ENCODE measurements around the gene TMEM176A.
"Not testable (repeated sequence)": the region's sequence is repeated elsewhere in the genome, so short reads cannot be mapped to it uniquely, and the experiment has no call there.

TMEM176A gene

GRCh38 chr7:150788474-150789269 is 11.9 kb upstream of the TMEM176A start:
- DNase-seq (ENCODE audit: low read depth): no peak

GRCh38 chr7:150790416-150791075 is 10.0 kb upstream of the TMEM176A start:
- DNase-seq (ENCODE audit: low read depth): no peak

- no peak for DNase-seq (ENCODE audit: low read depth)
These were observed 9.3 kb upstream of the TMEM176A start for GRCh38 chr7:150791304-150791703.

- no peak for DNase-seq (ENCODE audit: low read depth)
These were observed 8.7 kb upstream of the TMEM176A start for GRCh38 chr7:150791746-150792452.

GRCh38 chr7:150793569-150794238 is 6.9 kb upstream of the TMEM176A start:
- DNase-seq (ENCODE audit: low read depth): no peak

GRCh38 chr7:150797661-150798060 is 2.9 kb upstream of the TMEM176A start:
- no peak for DNase-seq (ENCODE audit: low read depth)

- DNase-seq (ENCODE audit: low read depth): no peak
These were observed 1.4 kb upstream of the TMEM176A start for GRCh38 chr7:150799156-150799555.

- no peak for DNase-seq (ENCODE audit: low read depth)
These were observed 608 bp upstream of the TMEM176A start, which contains the start of gene TMEM176B for GRCh38 chr7:150799741-150800580. Gene TMEM176B, minus strand, starts transcription at chr7:150800364. Its CDS starts 3,795 bp downstream, at chr7:150796569.

- DNase-seq (ENCODE audit: low read depth): no peak
These were observed 825 bp downstream of the TMEM176A start for GRCh38 chr7:150801242-150801945.

- DNase-seq (ENCODE audit: low read depth): no peak
These were observed 1.6 kb downstream of the TMEM176A start for GRCh38 chr7:150801946-150802771.

GRCh38 chr7:150803161-150803860 is 2.7 kb downstream of the TMEM176A start:
- no peak for DNase-seq (ENCODE audit: low read depth)

- DNase-seq (ENCODE audit: low read depth): no peak
These were observed 4.2 kb downstream of the TMEM176A start for GRCh38 chr7:150804802-150805201.

GRCh38 chr7:150805864-150806263 is 5.3 kb downstream of the TMEM176A start:
- DNase-seq (ENCODE audit: low read depth): no peak

- no peak for DNase-seq (ENCODE audit: low read depth)
These were observed 5.9 kb downstream of the TMEM176A start for GRCh38 chr7:150806454-150806853.

GRCh38 chr7:150806863-150807262 is 6.3 kb downstream of the TMEM176A start:
- no peak for DNase-seq (ENCODE audit: low read depth)

- DNase-seq (ENCODE audit: low read depth): not testable (repeated sequence)
These were observed 7.3 kb downstream of the TMEM176A start for GRCh38 chr7:150807616-150808438.

GRCh38 chr7:150814328-150815001 is 13.9 kb downstream of the TMEM176A start:
- no peak for DNase-seq (ENCODE audit: low read depth)

- no peak for DNase-seq (ENCODE audit: low read depth)
These were observed 18.4 kb downstream of the TMEM176A start for GRCh38 chr7:150818971-150819370.
